GM13977 (cell line): Measurements from ENCODE around the gene SLC46A2.

Source experiments
- DNase-seq: peaks from one replicate; pipeline ENCODE4 v3.0.0; 2012; ENCODE audit warnings: low spot score
- CTCF ChIP-seq: IDR thresholded peaks from 2 replicates; pipeline ENCODE4 v1.5.1; 2012; ENCODE audit warnings: mild to moderate bottlenecking, control low read depth; ENCODE audit not compliant: insufficient read depth; ENCODE audit errors: extremely low read depth, missing control alignments
- in situ Hi-C: fragments of 300-500 bp; cut with MboI; formaldehyde crosslinking; loops from one replicate; pipeline ENCODE4 v1.12.0; 2022; ENCODE audit warnings: low sequenced_read_pairs, low pct_unique_long_range_greater_than_20kb, mixed read lengths, inconsistent platforms; ENCODE audit not compliant: unreplicated experiment

The SLC46A2 gene

GRCh38 chr9:112917047-112917986, 26.6 kb upstream of the SLC46A2 start:
- no peak for DNase-seq
- no peak for TF ChIP-seq CTCF
- in situ Hi-C loops: no loop called here

- in situ Hi-C loops: no loop called here
- no peak for TF ChIP-seq CTCF
- DNase-seq: no peak
Measured at GRCh38 chr9:112914524-112914923, 23.8 kb upstream of the SLC46A2 start.

- TF ChIP-seq CTCF: no peak
- in situ Hi-C loops: no loop called here
- no peak for DNase-seq
Measured at GRCh38 chr9:112913326-112913725, 22.6 kb upstream of the SLC46A2 start.

GRCh38 chr9:112912636-112913035, 22.0 kb upstream of the SLC46A2 start:
- DNase-seq: no peak
- in situ Hi-C loops: no loop called here
- no peak for TF ChIP-seq CTCF

- DNase-seq: no peak
- no peak for TF ChIP-seq CTCF
- in situ Hi-C loops: no loop called here
Measured at GRCh38 chr9:112911736-112912135, 21.1 kb upstream of the SLC46A2 start.

- DNase-seq: no peak
- TF ChIP-seq CTCF: no peak
- in situ Hi-C loops: no loop called here
Measured at GRCh38 chr9:112905084-112905483, 14.4 kb upstream of the SLC46A2 start.
